ENCODE data around the gene BTAF1. TPM values are rescaled to one million over a fixed set of nuclear protein-coding genes. Genes with fewer than 3 reads are reported as not detected.

The BTAF1 gene
- total RNA-seq, 1 donor from 2014 or later, result 29.2 TPM

DNA sequence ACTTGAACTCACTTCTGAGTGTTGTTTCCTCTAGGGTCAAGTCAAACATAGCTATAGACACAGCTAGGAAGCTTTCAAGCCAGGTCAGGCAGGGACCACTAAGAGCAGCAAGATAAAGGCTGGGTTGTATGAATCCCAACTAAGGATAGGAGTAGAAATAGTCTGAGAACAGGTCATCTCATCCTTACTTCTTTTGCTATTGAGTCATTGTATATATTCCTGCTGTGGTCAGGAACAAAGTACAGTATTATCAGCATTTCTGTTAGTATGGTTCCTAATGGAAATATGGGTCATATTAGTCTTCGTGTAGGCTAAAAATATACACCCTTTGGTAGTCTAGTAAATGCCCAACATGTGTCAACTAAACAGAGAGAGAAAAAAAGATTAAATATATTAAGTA, 145.3 kb downstream of the BTAF1 start:
- H3K4me1 Mint-ChIP-seq (ENCODE audit: low read depth, unreplicated experiment), result peaks cover 10% of the 10 kb centered on the region
- no peaks in the 10 kb centered on the region for H3K27me3 Mint-ChIP-seq (ENCODE audit: low read depth, unreplicated experiment)
- Histone ChIP-seq H3K79me2 (ENCODE audit: insufficient read depth, low read length) (no peaks in the 10 kb centered on the region), H2AFZ (ENCODE audit: low read depth, low read length) (no peak overlapping the region), H3K9ac (ENCODE audit: low read length) (no peak overlapping the region), H3K36me3 (ENCODE audit: insufficient read depth, low read length) (no peaks in the 10 kb centered on the region), H3K27me3 (ENCODE audit: insufficient read depth, low read length) (no peaks in the 10 kb centered on the region), H3K9me3 (ENCODE audit: insufficient read depth, low read depth, low read length) (no peaks in the 10 kb centered on the region), H3K4me3 (ENCODE audit: insufficient read depth, low read depth, low read length) (no peak overlapping the region), H4K20me1 (ENCODE audit: insufficient read depth, low read length) (no peaks in the 10 kb centered on the region), H3K4me2 (ENCODE audit: low read length) (peak overlapping the region; percentile 10), H3K4me1 (ENCODE audit: insufficient read depth, low read length) (no peaks in the 10 kb centered on the region), H3K27ac (ENCODE audit: low read depth, low read length) (no peak overlapping the region)
- no peak overlapping the region for H3K27ac Mint-ChIP-seq (ENCODE audit: unreplicated experiment)
- H3K4me3 Mint-ChIP-seq (ENCODE audit: unreplicated experiment), result no peak overlapping the region
- H3K9me3 Mint-ChIP-seq (ENCODE audit: unreplicated experiment), result no peaks in the 10 kb centered on the region
- FAIRE-seq (no peak), DNase-seq (ENCODE audit: low read depth) (peak; percentile 57)
- H3K36me3 Mint-ChIP-seq (ENCODE audit: low read depth, unreplicated experiment), result no peaks in the 10 kb centered on the region
- no peak for TF ChIP-seq EZH2 (IDR thresholded peaks at IDR 0.05; ENCODE audit: insufficient read depth, low read length)
- TF ChIP-seq, protein P1, sequence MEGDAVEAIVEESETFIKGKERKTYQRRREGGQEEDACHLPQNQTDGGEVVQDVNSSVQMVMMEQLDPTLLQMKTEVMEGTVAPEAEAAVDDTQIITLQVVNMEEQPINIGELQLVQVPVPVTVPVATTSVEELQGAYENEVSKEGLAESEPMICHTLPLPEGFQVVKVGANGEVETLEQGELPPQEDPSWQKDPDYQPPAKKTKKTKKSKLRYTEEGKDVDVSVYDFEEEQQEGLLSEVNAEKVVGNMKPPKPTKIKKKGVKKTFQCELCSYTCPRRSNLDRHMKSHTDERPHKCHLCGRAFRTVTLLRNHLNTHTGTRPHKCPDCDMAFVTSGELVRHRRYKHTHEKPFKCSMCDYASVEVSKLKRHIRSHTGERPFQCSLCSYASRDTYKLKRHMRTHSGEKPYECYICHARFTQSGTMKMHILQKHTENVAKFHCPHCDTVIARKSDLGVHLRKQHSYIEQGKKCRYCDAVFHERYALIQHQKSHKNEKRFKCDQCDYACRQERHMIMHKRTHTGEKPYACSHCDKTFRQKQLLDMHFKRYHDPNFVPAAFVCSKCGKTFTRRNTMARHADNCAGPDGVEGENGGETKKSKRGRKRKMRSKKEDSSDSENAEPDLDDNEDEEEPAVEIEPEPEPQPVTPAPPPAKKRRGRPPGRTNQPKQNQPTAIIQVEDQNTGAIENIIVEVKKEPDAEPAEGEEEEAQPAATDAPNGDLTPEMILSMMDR (IDR thresholded peaks at IDR 0.05; ENCODE audit: insufficient read depth, low read depth, low read length), result no peak

DNA sequence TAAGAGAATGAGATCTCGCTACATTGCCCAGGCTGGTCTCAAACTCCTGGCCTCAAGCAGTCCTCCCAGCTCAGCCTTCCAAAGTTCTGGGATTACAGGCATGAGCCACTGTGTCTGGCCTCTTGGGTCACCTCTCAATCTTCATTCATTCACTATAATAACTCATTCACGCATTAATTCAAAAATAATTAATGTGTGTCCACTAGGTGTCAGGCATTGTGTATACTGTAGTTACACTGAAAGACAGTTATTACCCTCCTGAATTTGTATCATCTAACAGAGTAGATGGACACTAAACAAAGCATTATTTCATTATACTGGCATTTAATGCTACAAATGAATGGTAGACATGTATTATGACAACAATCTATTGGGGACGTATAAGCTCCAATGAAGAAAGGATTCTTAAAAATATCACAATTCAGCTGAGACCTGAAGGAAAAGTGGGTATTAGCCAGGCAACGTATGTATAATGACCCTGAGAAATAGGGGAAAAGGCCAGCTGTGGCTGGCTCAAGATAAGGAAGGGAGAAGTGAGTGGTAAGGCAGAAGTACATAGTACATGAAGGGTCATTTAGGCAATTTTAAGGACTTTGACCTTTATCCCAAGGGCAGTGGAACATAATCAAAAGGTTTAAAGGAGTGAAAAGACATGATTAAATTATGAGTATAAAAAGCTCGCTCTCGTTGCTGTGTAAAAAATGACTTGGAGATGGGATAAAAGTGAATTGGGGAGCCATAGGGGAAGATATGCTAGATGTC, 150.7 kb downstream of the BTAF1 start:
- Mint-ChIP-seq H3K27ac (ENCODE audit: unreplicated experiment) (no peak overlapping the region), H3K9me3 (ENCODE audit: unreplicated experiment) (no peaks in the 10 kb centered on the region), H3K27me3 (ENCODE audit: low read depth, unreplicated experiment) (no peaks in the 10 kb centered on the region), H3K4me3 (ENCODE audit: unreplicated experiment) (no peak overlapping the region), H3K4me1 (ENCODE audit: low read depth, unreplicated experiment) (no peaks in the 10 kb centered on the region), H3K36me3 (ENCODE audit: low read depth, unreplicated experiment) (no peaks in the 10 kb centered on the region)
- FAIRE-seq (no peak), DNase-seq (ENCODE audit: low read depth) (no peak)
- no peak overlapping the region for H3K4me2 ChIP-seq (ENCODE audit: low read length)
- H3K36me3 ChIP-seq (ENCODE audit: insufficient read depth, low read length), result no peaks in the 10 kb centered on the region
- no peaks in the 10 kb centered on the region for H4K20me1 ChIP-seq (ENCODE audit: insufficient read depth, low read length)
- TF ChIP-seq EZH2 (IDR thresholded peaks at IDR 0.05; ENCODE audit: insufficient read depth, low read length), result no peak
- TF ChIP-seq, protein P1 (IDR thresholded peaks at IDR 0.05; ENCODE audit: insufficient read depth, low read depth, low read length), result peak; percentile 10
- no peaks in the 10 kb centered on the region for H3K9me3 ChIP-seq (ENCODE audit: insufficient read depth, low read depth, low read length)
- no peak overlapping the region for H3K27ac ChIP-seq (ENCODE audit: low read depth, low read length)
- no peaks in the 10 kb centered on the region for H3K27me3 ChIP-seq (ENCODE audit: insufficient read depth, low read length)
- no peak overlapping the region for H3K9ac ChIP-seq (ENCODE audit: low read length)
- no peak overlapping the region for H3K4me3 ChIP-seq (ENCODE audit: insufficient read depth, low read depth, low read length)
- no peaks in the 10 kb centered on the region for H3K4me1 ChIP-seq (ENCODE audit: insufficient read depth, low read length)
- no peak overlapping the region for H2AFZ ChIP-seq (ENCODE audit: low read depth, low read length)
- no peaks in the 10 kb centered on the region for H3K79me2 ChIP-seq (ENCODE audit: insufficient read depth, low read length)

DNA sequence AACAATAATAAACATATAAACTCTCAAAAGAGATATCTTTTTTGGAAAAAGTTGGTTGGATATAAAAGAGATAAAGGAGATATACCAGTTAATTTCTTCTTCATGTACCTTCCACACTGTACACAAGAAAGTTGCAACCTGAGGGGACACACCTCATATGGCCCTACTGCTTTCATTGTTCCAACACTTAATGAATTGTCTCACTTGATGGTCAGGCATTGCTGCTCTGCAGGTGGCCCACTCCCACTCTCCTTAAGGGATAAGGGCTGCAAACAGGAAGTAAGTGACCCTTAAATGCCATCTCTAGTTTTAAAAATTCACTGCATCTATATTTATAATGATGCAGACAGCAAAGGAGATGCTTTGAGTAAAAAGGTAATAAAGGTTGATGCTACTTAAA, 152.3 kb downstream of the BTAF1 start:
- DNase-seq (ENCODE audit: low read depth), result no peak
- H3K36me3 Mint-ChIP-seq (ENCODE audit: low read depth, unreplicated experiment), result no peaks in the 10 kb centered on the region
- no peak for FAIRE-seq
- Histone ChIP-seq H3K9ac (ENCODE audit: low read length) (no peak overlapping the region), H2AFZ (ENCODE audit: low read depth, low read length) (no peak overlapping the region), H3K4me2 (ENCODE audit: low read length) (no peak overlapping the region), H3K4me1 (ENCODE audit: insufficient read depth, low read length) (no peaks in the 10 kb centered on the region), H3K36me3 (ENCODE audit: insufficient read depth, low read length) (no peaks in the 10 kb centered on the region), H3K27me3 (ENCODE audit: insufficient read depth, low read length) (no peaks in the 10 kb centered on the region), H3K4me3 (ENCODE audit: insufficient read depth, low read depth, low read length) (no peak overlapping the region), H4K20me1 (ENCODE audit: insufficient read depth, low read length) (no peaks in the 10 kb centered on the region), H3K27ac (ENCODE audit: low read depth, low read length) (no peak overlapping the region), H3K9me3 (ENCODE audit: insufficient read depth, low read depth, low read length) (no peaks in the 10 kb centered on the region), H3K79me2 (ENCODE audit: insufficient read depth, low read length) (no peaks in the 10 kb centered on the region)
- H3K27me3 Mint-ChIP-seq (ENCODE audit: low read depth, unreplicated experiment), result no peaks in the 10 kb centered on the region
- no peaks in the 10 kb centered on the region for H3K9me3 Mint-ChIP-seq (ENCODE audit: unreplicated experiment)
- no peak overlapping the region for H3K27ac Mint-ChIP-seq (ENCODE audit: unreplicated experiment)
- no peak overlapping the region for H3K4me3 Mint-ChIP-seq (ENCODE audit: unreplicated experiment)
- no peaks in the 10 kb centered on the region for H3K4me1 Mint-ChIP-seq (ENCODE audit: low read depth, unreplicated experiment)
- TF ChIP-seq, protein P1 (IDR thresholded peaks at IDR 0.05; ENCODE audit: insufficient read depth, low read depth, low read length), result no peak
- TF ChIP-seq EZH2 (IDR thresholded peaks at IDR 0.05; ENCODE audit: insufficient read depth, low read length), result no peak

Measured in astrocyte (in vitro differentiated cells and primary cell).